Mesodermal cell (in vitro differentiated cells): ENCODE data around the gene KMT5C.

Source experiments
- H3K27ac ChIP-seq: 2 replicates; pipeline ENCODE4 v1.7.0; 2013; ENCODE audit warnings: mild to moderate bottlenecking, low read depth, low read length, moderate library complexity; ENCODE audit not compliant: severe bottlenecking
- H3K36me3 ChIP-seq: 2 replicates; pipeline ENCODE4 v1.7.1; 2013; ENCODE audit warnings: mild to moderate bottlenecking, low read length, moderate library complexity; ENCODE audit not compliant: control insufficient read depth, insufficient read depth
- H3K4me1 ChIP-seq: one replicate; pipeline ENCODE4 v1.7.1; 2013; ENCODE audit warnings: mild to moderate bottlenecking, low read length; ENCODE audit not compliant: insufficient read depth, control insufficient read depth, poor library complexity, severe bottlenecking
- H3K4me3 ChIP-seq: 2 replicates; pipeline ENCODE4 v1.7.0; 2013; ENCODE audit warnings: low read length, control low read depth, mild to moderate bottlenecking; ENCODE audit not compliant: insufficient read depth, poor library complexity, severe bottlenecking; ENCODE audit errors: extremely low read depth
- H3K9me3 ChIP-seq: 2 replicates; pipeline ENCODE4 v1.7.1; 2013; ENCODE audit warnings: mild to moderate bottlenecking, low read length, moderate library complexity; ENCODE audit not compliant: control insufficient read depth
- WGBS, 2 experiments: methylation state at CpG; one replicate each; pipeline ENCODE4 v1.1.5; 2013; ENCODE audit warnings: missing lambda C conversion rate in 2 of 2; ENCODE audit not compliant: insufficient coverage in 2 of 2; 5-methylcytosine and 5-hydroxymethylcytosine counted together

Gene KMT5C

GRCh38 chr19:55305983-55306562, 33.6 kb upstream of the KMT5C start:
- H3K36me3 ChIP-seq: peaks cover 74% of the 10 kb centered on the region
- H3K27ac ChIP-seq: no peak overlapping the region
- WGBS, 2 experiments: 94 to 96% methylated on average over 11 to 14 of the region's 17 CpGs
- no peak overlapping the region for H3K4me3 ChIP-seq
- no peaks in the 10 kb centered on the region for H3K9me3 ChIP-seq
- H3K4me1 ChIP-seq: no peaks in the 10 kb centered on the region

GRCh38 chr19:55306712-55307111, 33.0 kb upstream of the KMT5C start:
- no peaks in the 10 kb centered on the region for H3K4me1 ChIP-seq
- 100% methylated on average over 2 to 3 of the region's 3 CpGs for WGBS, 2 experiments
- no peak overlapping the region for H3K4me3 ChIP-seq
- peaks cover 71% of the 10 kb centered on the region for H3K36me3 ChIP-seq
- H3K9me3 ChIP-seq: no peaks in the 10 kb centered on the region
- H3K27ac ChIP-seq: no peak overlapping the region

- no peaks in the 10 kb centered on the region for H3K9me3 ChIP-seq
- H3K27ac ChIP-seq: no peak overlapping the region
- H3K4me1 ChIP-seq: no peaks in the 10 kb centered on the region
- peaks cover 62% of the 10 kb centered on the region for H3K36me3 ChIP-seq
- H3K4me3 ChIP-seq: no peak overlapping the region
- WGBS, 2 experiments: 98 to 100% methylated on average over 5 to 8 of the region's 11 CpGs
Observed at GRCh38 chr19:55308281-55308680, 31.4 kb upstream of the KMT5C start.

GRCh38 chr19:55309448-55309847, 30.2 kb upstream of the KMT5C start:
- WGBS, 2 experiments: 92 to 96% methylated on average over 5 of the region's 5 CpGs
- Histone ChIP-seq H3K9me3 (no peaks in the 10 kb centered on the region), H3K4me3 (no peak overlapping the region), H3K4me1 (no peaks in the 10 kb centered on the region), H3K36me3 (peaks cover 51% of the 10 kb centered on the region), H3K27ac (no peak overlapping the region)

- H3K27ac ChIP-seq: no peak overlapping the region
- no peaks in the 10 kb centered on the region for H3K4me1 ChIP-seq
- no peaks in the 10 kb centered on the region for H3K9me3 ChIP-seq
- peaks cover 40% of the 10 kb centered on the region for H3K36me3 ChIP-seq
- 91 to 92% methylated on average over 5 to 6 of the region's 7 CpGs for WGBS, 2 experiments
- no peak overlapping the region for H3K4me3 ChIP-seq
Observed at GRCh38 chr19:55310498-55310897, 29.2 kb upstream of the KMT5C start.

- WGBS, 2 experiments: 93 to 94% methylated on average over 5 to 9 of the region's 9 CpGs
- peaks cover 31% of the 10 kb centered on the region for H3K36me3 ChIP-seq
- H3K4me3 ChIP-seq: no peak overlapping the region
- H3K27ac ChIP-seq: no peak overlapping the region
- H3K4me1 ChIP-seq: no peaks in the 10 kb centered on the region
- H3K9me3 ChIP-seq: no peaks in the 10 kb centered on the region
Observed at GRCh38 chr19:55311397-55311796, 28.3 kb upstream of the KMT5C start.

GRCh38 chr19:55311797-55312196, 27.9 kb upstream of the KMT5C start:
- Histone ChIP-seq H3K36me3 (peaks cover 27% of the 10 kb centered on the region), H3K27ac (no peak overlapping the region), H3K4me1 (no peaks in the 10 kb centered on the region), H3K4me3 (no peak overlapping the region), H3K9me3 (no peaks in the 10 kb centered on the region)
- WGBS, 2 experiments: 99 to 100% methylated on average over 2 to 10 of the region's 18 CpGs

GRCh38 chr19:55312621-55313512, 26.8 kb upstream of the KMT5C start:
- H3K27ac ChIP-seq: no peak overlapping the region
- H3K4me1 ChIP-seq: no peaks in the 10 kb centered on the region

GRCh38 chr19:55314396-55314795, 25.3 kb upstream of the KMT5C start:
- Histone ChIP-seq H3K27ac (no peak overlapping the region), H3K9me3 (no peaks in the 10 kb centered on the region), H3K4me1 (no peaks in the 10 kb centered on the region), H3K4me3 (no peak overlapping the region), H3K36me3 (peaks cover 8% of the 10 kb centered on the region)
- WGBS, 2 experiments: 85 to 97% methylated on average over 8 of the region's 8 CpGs

More at GRCh38 chr19:55312621-55313512, 26.8 kb upstream of the KMT5C start:
- Histone ChIP-seq H3K9me3 (no peaks in the 10 kb centered on the region), H3K36me3 (peaks cover 21% of the 10 kb centered on the region), H3K4me3 (no peak overlapping the region)
- WGBS, 2 experiments: 94 to 95% methylated on average over 45 to 47 of the region's 47 CpGs

- H3K9me3 ChIP-seq: no peaks in the 10 kb centered on the region
- no peak overlapping the region for H3K27ac ChIP-seq
- no peak overlapping the region for H3K4me3 ChIP-seq
- no peaks in the 10 kb centered on the region for H3K36me3 ChIP-seq
- WGBS, 2 experiments: 93 to 95% methylated on average over 13 of the region's 13 CpGs
- H3K4me1 ChIP-seq: no peaks in the 10 kb centered on the region
Observed at GRCh38 chr19:55315956-55316525, 23.6 kb upstream of the KMT5C start.
